K562 (cell line): ENCODE measurements around the gene RGS17. TPM values are rescaled to one million over a fixed set of nuclear protein-coding genes. Genes with fewer than 3 reads are reported as not detected.

Source experiments
- CBX3 ChIP-seq, 2 experiments: IDR thresholded peaks; 1 replicate in 1 of 2; 2 replicates in 1 of 2; pipeline ENCODE4 v1.6.1; 2012; ENCODE audit warnings: inconsistent platforms in 2 of 2, low read length in 2 of 2, borderline replicate concordance in 1 of 2, control low read depth in 1 of 2
- DMBX1 ChIP-seq: fragments of 250-450 bp; sonication (Bioruptor Pico); IDR thresholded peaks from 2 replicates; pipeline ENCODE4 v1.8.0; 2022; ENCODE audit warnings: inconsistent platforms, mild to moderate bottlenecking, moderate library complexity, borderline replicate concordance
- JUN ChIP-seq, 2 experiments: sonication (generic) in 1 of 2; formaldehyde crosslinking in 1 of 2; IDR thresholded peaks; 2 replicates each; pipeline versions ENCODE4 v1.6.1 to v1.8.0; 2012 to 2022; ENCODE audit warnings: borderline replicate concordance in 2 of 2, mild to moderate bottlenecking in 2 of 2, improper control_type of control experiment in 1 of 2, low read depth in 1 of 2, low read length in 1 of 2, missing genetic modification reagents in 1 of 2
- JUND ChIP-seq, 2 experiments: IDR thresholded peaks; 2 replicates in 1 of 2; 3 replicates in 1 of 2; pipeline ENCODE4 v1.6.1; 2011; ENCODE audit warnings: borderline replicate concordance in 2 of 2, low read depth in 2 of 2, low read length in 2 of 2, improper control_type of control experiment in 1 of 2, missing biosample characterization in 1 of 2, missing genetic modification characterization in 1 of 2, missing genetic modification reagents in 1 of 2
- KDM5B ChIP-seq: fragments of 200-600 bp; sonication (generic); IDR thresholded peaks from 2 replicates; pipeline ENCODE4 v1.6.1; 2012; ENCODE audit warnings: low read depth, mild to moderate bottlenecking, moderate library complexity, low read length, control low read depth, inconsistent platforms; ENCODE audit not compliant: insufficient replicate concordance
- MED1 ChIP-seq: sonication (generic); formaldehyde crosslinking; IDR thresholded peaks from 2 replicates; pipeline ENCODE4 v1.8.1; 2023; ENCODE audit warnings: missing genetic modification reagents, borderline replicate concordance
- MNT ChIP-seq, 2 experiments: fragments of 450-650 bp; conservative IDR thresholded peaks; 2 replicates each; pipeline ENCODE4 v1.6.1; 2017; ENCODE audit warnings: mild to moderate bottlenecking in 2 of 2, moderate library complexity in 2 of 2
- POLR2G ChIP-seq: fragments of 200-400 bp; formaldehyde crosslinking; IDR thresholded peaks from 2 replicates; pipeline ENCODE4 v1.6.1; 2017; ENCODE audit warnings: low read depth, mild to moderate bottlenecking, antibody characterized with exemption, low read length, moderate library complexity
- TGIF2 ChIP-seq: sonication (generic); formaldehyde crosslinking; IDR thresholded peaks from 2 replicates; pipeline ENCODE4 v1.8.1; 2022; ENCODE audit warnings: mild to moderate bottlenecking, missing genetic modification reagents, moderate library complexity
- THRAP3 ChIP-seq: fragments of 450-650 bp; IDR thresholded peaks from 2 replicates; pipeline ENCODE4 v1.6.1; 2016; ENCODE audit warnings: mild to moderate bottlenecking, inconsistent platforms, borderline replicate concordance
- TRIM24 ChIP-seq, 2 experiments: fragments of 450-650 bp; IDR thresholded peaks; 2 replicates each; pipeline ENCODE4 v1.6.1; 2016
- ZNF146 ChIP-seq: IDR thresholded peaks from one replicate; pipeline ENCODE4 v1.6.1; 2018; ENCODE audit warnings: missing compliant biosample characterization; ENCODE audit not compliant: unreplicated experiment
- ZNF282 ChIP-seq: sonication (generic); formaldehyde crosslinking; IDR thresholded peaks from 2 replicates; pipeline ENCODE4 v1.8.1; 2023; ENCODE audit warnings: missing genetic modification reagents
- ZNF395 ChIP-seq: fragments of 200-800 bp; sonication (Bioruptor generic); IDR thresholded peaks from 2 replicates; pipeline ENCODE4 v1.6.1; 2017; ENCODE audit warnings: missing genetic modification characterization, missing compliant biosample characterization
- ZNF764 ChIP-seq: fragments of 250-450 bp; sonication (Bioruptor Pico); IDR thresholded peaks from 2 replicates; pipeline ENCODE4 v1.4.0; 2020; ENCODE audit warnings: low read depth, mild to moderate bottlenecking, moderate library complexity
- ZNF766 ChIP-seq: fragments of 200-800 bp; sonication (Bioruptor generic); conservative IDR thresholded peaks from 2 replicates; pipeline ENCODE4 v1.6.1; 2016; ENCODE audit warnings: missing genetic modification characterization, missing compliant biosample characterization
- polyA plus RNA-seq, 8 experiments: library from polyadenylated mRNA; depleted of rRNA in 4 of 8; stranded (reverse) in 5 of 8; unstranded in 3 of 8; fragments of >200 nt; fragmentation: Nextera tagmentation in 2 of 8; fragmentation: Illumina TruSeq in 1 of 8; extraction: Ambion mirVana in 2 of 8; extraction: Trizol in 1 of 8; gene quantifications; 2 replicates each; pipeline versions ENCODE4 v1.2.1 to v1.2.3, GENCODE V29; 2011 to 2014; ENCODE audit warnings: inconsistent platforms in 1 of 8, missing spikeins in 1 of 8
- total RNA-seq, 7 experiments: library from RNA; depleted of rRNA in 6 of 7; stranded (reverse); fragments of >200 nt in 6 of 7; fragmentation: Illumina TruSeq in 2 of 7; extraction: Trizol in 2 of 7; gene quantifications; 2 replicates each; pipeline versions ENCODE4 v1.2.1 to v1.2.3, GENCODE V29; 2011 to 2021; ENCODE audit warnings: low replicate concordance in 1 of 7
- TF ChIP-seq, protein P1 (sequence below): fragments of 250-450 bp; sonication (Bioruptor Pico); IDR thresholded peaks from 2 replicates; pipeline ENCODE4 v1.9.0; 2021; ENCODE audit warnings: mild to moderate bottlenecking, inconsistent platforms

Gene RGS17
- total and polyA plus RNA-seq, 9 of the 15 experiments (the other 6 are each of a cell fraction or from before 2014, with no cell fraction given): 0.01 to 0.14 (median 0.08) TPM; not detected in 6

- TF ChIP-seq, protein P1, sequence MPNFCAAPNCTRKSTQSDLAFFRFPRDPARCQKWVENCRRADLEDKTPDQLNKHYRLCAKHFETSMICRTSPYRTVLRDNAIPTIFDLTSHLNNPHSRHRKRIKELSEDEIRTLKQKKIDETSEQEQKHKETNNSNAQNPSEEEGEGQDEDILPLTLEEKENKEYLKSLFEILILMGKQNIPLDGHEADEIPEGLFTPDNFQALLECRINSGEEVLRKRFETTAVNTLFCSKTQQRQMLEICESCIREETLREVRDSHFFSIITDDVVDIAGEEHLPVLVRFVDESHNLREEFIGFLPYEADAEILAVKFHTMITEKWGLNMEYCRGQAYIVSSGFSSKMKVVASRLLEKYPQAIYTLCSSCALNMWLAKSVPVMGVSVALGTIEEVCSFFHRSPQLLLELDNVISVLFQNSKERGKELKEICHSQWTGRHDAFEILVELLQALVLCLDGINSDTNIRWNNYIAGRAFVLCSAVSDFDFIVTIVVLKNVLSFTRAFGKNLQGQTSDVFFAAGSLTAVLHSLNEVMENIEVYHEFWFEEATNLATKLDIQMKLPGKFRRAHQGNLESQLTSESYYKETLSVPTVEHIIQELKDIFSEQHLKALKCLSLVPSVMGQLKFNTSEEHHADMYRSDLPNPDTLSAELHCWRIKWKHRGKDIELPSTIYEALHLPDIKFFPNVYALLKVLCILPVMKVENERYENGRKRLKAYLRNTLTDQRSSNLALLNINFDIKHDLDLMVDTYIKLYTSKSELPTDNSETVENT (CRISPR knock-in tag): peak; percentile 91
- 0 out of 2 replicates have a peak, but pooled peaks have one; percentile 11 for TF ChIP-seq ZNF766 (CRISPR knock-in tag)
- peak; percentile 97 to 98 for TF ChIP-seq MNT (conservative IDR thresholded peaks at IDR 0.05)
- peak; percentile 81; the same call in 1 of the 2 replicates for TF ChIP-seq TGIF2 (CRISPR knock-in tag)
- TF ChIP-seq THRAP3: no peak
- TF ChIP-seq POLR2G: peak; percentile 87
- TF ChIP-seq TRIM24 (IDR thresholded peaks at IDR 0.05): peak in 1 of 2 experiments; percentile 18; a peak in 2 of 4 replicates
- TF ChIP-seq JUN (IDR thresholded peaks at IDR 0.05; ENCODE audit: borderline replicate concordance, low read depth, low read length): peak; percentile 6; the same call in 1 of the 2 replicates
- TF ChIP-seq JUN (CRISPR knock-in tag; IDR thresholded peaks at IDR 0.05; ENCODE audit: borderline replicate concordance): no peak
- TF ChIP-seq MED1 (CRISPR knock-in tag): no peak
- TF ChIP-seq KDM5B: peak; percentile 57
- peak; percentile 29; the same call in 1 of the 2 replicates for TF ChIP-seq JUND (IDR thresholded peaks at IDR 0.05; ENCODE audit: borderline replicate concordance, low read depth, low read length)
- TF ChIP-seq JUND (tag; IDR thresholded peaks at IDR 0.05; ENCODE audit: borderline replicate concordance, low read depth, low read length): no peak
- TF ChIP-seq ZNF282 (CRISPR knock-in tag): no peak
- TF ChIP-seq ZNF395 (CRISPR knock-in tag): peak; percentile 78
- no peak for TF ChIP-seq ZNF146 (CRISPR knock-in tag)
- no peak for TF ChIP-seq CBX3 (IDR thresholded peaks at IDR 0.05; ENCODE audit: borderline replicate concordance in 1 of 2, low read length in 2 of 2)
- TF ChIP-seq DMBX1: peak; percentile 28; the same call in 1 of the 2 replicates
- no peak for TF ChIP-seq ZNF764 (CRISPR knock-in tag)
These were observed 148.0 kb downstream of the RGS17 start, which contains the start of gene FBXO5 (continued) for GRCh38 chr6:152982904-152983636.
